ENCODE results near the gene SYNJ1. TPM values are rescaled to one million over a fixed set of nuclear protein-coding genes. Genes with fewer than 3 reads are reported as not detected.

SYNJ1 gene
- total and polyA plus RNA-seq, 10 of the 15 experiments (the other 5 are each of a cell fraction or from before 2014, with no cell fraction given), result 1.2 to 7.0 (median 3.5) TPM

DNA sequence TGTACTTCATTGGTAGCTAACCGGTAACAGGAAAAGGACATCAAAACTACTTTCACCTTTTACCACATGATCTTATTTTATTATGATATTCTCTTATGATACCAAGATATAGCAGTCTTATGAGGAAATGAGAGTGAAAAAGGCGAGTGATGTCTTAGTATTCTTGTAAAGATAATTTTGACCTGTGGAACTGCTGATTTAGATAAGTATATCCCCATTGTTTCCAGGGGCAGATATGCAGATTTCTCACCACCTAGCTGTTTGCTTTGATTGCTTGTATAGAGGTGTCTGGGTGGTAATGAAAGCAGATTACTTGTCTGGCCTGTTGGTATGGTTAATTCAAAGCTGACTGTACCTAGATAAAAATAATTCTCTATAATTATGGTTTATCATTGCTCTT is 53.1 kb downstream of the SYNJ1 start (continued):
- TF ChIP-seq, protein P1, sequence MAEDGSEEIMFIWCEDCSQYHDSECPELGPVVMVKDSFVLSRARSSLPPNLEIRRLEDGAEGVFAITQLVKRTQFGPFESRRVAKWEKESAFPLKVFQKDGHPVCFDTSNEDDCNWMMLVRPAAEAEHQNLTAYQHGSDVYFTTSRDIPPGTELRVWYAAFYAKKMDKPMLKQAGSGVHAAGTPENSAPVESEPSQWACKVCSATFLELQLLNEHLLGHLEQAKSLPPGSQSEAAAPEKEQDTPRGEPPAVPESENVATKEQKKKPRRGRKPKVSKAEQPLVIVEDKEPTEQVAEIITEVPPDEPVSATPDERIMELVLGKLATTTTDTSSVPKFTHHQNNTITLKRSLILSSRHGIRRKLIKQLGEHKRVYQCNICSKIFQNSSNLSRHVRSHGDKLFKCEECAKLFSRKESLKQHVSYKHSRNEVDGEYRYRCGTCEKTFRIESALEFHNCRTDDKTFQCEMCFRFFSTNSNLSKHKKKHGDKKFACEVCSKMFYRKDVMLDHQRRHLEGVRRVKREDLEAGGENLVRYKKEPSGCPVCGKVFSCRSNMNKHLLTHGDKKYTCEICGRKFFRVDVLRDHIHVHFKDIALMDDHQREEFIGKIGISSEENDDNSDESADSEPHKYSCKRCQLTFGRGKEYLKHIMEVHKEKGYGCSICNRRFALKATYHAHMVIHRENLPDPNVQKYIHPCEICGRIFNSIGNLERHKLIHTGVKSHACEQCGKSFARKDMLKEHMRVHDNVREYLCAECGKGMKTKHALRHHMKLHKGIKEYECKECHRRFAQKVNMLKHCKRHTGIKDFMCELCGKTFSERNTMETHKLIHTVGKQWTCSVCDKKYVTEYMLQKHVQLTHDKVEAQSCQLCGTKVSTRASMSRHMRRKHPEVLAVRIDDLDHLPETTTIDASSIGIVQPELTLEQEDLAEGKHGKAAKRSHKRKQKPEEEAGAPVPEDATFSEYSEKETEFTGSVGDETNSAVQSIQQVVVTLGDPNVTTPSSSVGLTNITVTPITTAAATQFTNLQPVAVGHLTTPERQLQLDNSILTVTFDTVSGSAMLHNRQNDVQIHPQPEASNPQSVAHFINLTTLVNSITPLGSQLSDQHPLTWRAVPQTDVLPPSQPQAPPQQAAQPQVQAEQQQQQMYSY (CRISPR knock-in tag; IDR thresholded peaks at IDR 0.05), result no peak

DNA sequence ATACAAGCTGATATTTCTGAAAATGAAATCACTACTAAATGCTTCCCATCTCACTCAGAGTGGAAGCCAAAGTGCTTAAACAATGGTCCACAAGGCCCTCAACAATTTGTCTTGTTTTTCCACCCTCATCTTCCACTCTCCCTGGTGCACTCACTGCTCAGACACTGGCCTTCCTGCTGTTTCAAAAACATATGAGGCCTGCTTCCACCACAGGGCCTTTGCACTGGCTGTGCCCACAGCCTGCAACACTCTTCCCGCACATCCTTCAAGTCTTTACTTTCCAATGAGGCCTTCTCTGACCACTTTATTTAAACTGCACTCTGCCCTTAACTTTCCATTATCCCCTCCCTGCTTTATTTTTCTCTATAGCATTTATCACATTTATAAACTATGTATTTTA is 53.8 kb downstream of the SYNJ1 start:
- H3K9ac ChIP-seq (ENCODE audit: control insufficient read depth, insufficient read depth, low read length), result no peak overlapping the region
- no peak overlapping the region for H3K27ac ChIP-seq (ENCODE audit: control insufficient read depth, insufficient read depth)
- DNase-seq (ENCODE audit: low read depth, low spot score), result no peak
- no TSS peak for BruUV-seq (replicated peaks)
- H3K4me2 ChIP-seq (ENCODE audit: control insufficient read depth, insufficient read depth), result no peak overlapping the region
- no peak overlapping the region for H2AFZ ChIP-seq (ENCODE audit: control insufficient read depth, low read depth, low read length)
- intact Hi-C loops (cut with micrococcal nuclease; ENCODE audit: unreplicated experiment) (no loop called here), in situ Hi-C loops (cut with MboI) (no loop called here)
- POLR2A ChIA-PET, result no interaction called here
- no peaks in the 10 kb centered on the region for H4K20me1 ChIP-seq (ENCODE audit: control insufficient read depth, insufficient read depth)
- H3K36me3 ChIP-seq (ENCODE audit: control insufficient read depth in 2 of 2, insufficient read depth in 2 of 2, low read length in 1 of 2), result peaks cover 0 to 3% of the 10 kb centered on the region in 2 experiments; a peak in 1 of 4 replicates
- no peaks in the 10 kb centered on the region for H3K79me2 ChIP-seq (ENCODE audit: control insufficient read depth, insufficient read depth, low read length)
- no peak for ATAC-seq
- CTCF ChIA-PET, result interaction anchor here (1.2 kb wide), 1 partner anchor 73 kb away, joined by 3 read pairs; no protein-coding TSS in a partner anchor
- RAD21 ChIA-PET (ENCODE audit: unreplicated experiment), result no interaction called here
- no peak for FAIRE-seq
- no peak overlapping the region for H3K4me3 ChIP-seq
- no peaks in the 10 kb centered on the region for H3K4me1 ChIP-seq (ENCODE audit: control insufficient read depth, insufficient read depth, low read length)
- H3K27me3 ChIP-seq (replicated peaks in 1 of 2; ENCODE audit: control insufficient read depth in 2 of 2, insufficient read depth in 2 of 2, low read length in 1 of 2), result no peaks in the 10 kb centered on the region
- no peaks in the 10 kb centered on the region for H3K9me3 ChIP-seq (replicated peaks; ENCODE audit: control insufficient read depth, insufficient read depth, low read length)
- 100% methylated on average over 1 of the region's 1 CpG for WGBS (ENCODE audit: insufficient coverage, insufficient replicate concordance, low lambda C conversion rate, missing lambda C conversion rate)
- SMC1A ChIA-PET (ENCODE audit: uncharacterized antibody, unreplicated experiment), result interaction anchor here (0.6 kb wide), 1 partner anchor 305 kb away, joined by 3 read pairs; no protein-coding TSS in a partner anchor
- TF ChIP-seq, protein P2, sequence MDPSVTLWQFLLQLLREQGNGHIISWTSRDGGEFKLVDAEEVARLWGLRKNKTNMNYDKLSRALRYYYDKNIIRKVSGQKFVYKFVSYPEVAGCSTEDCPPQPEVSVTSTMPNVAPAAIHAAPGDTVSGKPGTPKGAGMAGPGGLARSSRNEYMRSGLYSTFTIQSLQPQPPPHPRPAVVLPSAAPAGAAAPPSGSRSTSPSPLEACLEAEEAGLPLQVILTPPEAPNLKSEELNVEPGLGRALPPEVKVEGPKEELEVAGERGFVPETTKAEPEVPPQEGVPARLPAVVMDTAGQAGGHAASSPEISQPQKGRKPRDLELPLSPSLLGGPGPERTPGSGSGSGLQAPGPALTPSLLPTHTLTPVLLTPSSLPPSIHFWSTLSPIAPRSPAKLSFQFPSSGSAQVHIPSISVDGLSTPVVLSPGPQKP (IDR thresholded peaks at IDR 0.05; ENCODE audit: low read depth, low read length), result no peak
- TF ChIP-seq CHD1 (IDR thresholded peaks at IDR 0.05; ENCODE audit: low read depth, low read length), result no peak
- TF ChIP-seq EGR1 (IDR thresholded peaks at IDR 0.05; ENCODE audit: borderline replicate concordance in 1 of 2, low read depth in 2 of 2, low read length in 2 of 2), result no peak
- TF ChIP-seq POLR2AphosphoS5 (IDR thresholded peaks at IDR 0.05; ENCODE audit: low read length), result no peak
- TF ChIP-seq PAX5 (IDR thresholded peaks at IDR 0.05; ENCODE audit: borderline replicate concordance, low read depth, low read length), result no peak
- TF ChIP-seq, protein P3, sequence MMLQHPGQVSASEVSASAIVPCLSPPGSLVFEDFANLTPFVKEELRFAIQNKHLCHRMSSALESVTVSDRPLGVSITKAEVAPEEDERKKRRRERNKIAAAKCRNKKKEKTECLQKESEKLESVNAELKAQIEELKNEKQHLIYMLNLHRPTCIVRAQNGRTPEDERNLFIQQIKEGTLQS (IDR thresholded peaks at IDR 0.05; ENCODE audit: borderline replicate concordance, extremely low read depth, low read depth, low read length), result no peak
- TF ChIP-seq YBX1 (IDR thresholded peaks at IDR 0.05), result no peak
- TF ChIP-seq, protein P4, sequence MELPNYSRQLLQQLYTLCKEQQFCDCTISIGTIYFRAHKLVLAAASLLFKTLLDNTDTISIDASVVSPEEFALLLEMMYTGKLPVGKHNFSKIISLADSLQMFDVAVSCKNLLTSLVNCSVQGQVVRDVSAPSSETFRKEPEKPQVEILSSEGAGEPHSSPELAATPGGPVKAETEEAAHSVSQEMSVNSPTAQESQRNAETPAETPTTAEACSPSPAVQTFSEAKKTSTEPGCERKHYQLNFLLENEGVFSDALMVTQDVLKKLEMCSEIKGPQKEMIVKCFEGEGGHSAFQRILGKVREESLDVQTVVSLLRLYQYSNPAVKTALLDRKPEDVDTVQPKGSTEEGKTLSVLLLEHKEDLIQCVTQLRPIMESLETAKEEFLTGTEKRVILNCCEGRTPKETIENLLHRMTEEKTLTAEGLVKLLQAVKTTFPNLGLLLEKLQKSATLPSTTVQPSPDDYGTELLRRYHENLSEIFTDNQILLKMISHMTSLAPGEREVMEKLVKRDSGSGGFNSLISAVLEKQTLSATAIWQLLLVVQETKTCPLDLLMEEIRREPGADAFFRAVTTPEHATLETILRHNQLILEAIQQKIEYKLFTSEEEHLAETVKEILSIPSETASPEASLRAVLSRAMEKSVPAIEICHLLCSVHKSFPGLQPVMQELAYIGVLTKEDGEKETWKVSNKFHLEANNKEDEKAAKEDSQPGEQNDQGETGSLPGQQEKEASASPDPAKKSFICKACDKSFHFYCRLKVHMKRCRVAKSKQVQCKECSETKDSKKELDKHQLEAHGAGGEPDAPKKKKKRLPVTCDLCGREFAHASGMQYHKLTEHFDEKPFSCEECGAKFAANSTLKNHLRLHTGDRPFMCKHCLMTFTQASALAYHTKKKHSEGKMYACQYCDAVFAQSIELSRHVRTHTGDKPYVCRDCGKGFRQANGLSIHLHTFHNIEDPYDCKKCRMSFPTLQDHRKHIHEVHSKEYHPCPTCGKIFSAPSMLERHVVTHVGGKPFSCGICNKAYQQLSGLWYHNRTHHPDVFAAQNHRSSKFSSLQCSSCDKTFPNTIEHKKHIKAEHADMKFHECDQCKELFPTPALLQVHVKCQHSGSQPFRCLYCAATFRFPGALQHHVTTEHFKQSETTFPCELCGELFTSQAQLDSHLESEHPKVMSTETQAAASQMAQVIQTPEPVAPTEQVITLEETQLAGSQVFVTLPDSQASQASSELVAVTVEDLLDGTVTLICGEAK (IDR thresholded peaks at IDR 0.05; ENCODE audit: borderline replicate concordance), result no peak
- TF ChIP-seq ESRRA (IDR thresholded peaks at IDR 0.05; ENCODE audit: low read length), result no peak
- TF ChIP-seq, protein P5, sequence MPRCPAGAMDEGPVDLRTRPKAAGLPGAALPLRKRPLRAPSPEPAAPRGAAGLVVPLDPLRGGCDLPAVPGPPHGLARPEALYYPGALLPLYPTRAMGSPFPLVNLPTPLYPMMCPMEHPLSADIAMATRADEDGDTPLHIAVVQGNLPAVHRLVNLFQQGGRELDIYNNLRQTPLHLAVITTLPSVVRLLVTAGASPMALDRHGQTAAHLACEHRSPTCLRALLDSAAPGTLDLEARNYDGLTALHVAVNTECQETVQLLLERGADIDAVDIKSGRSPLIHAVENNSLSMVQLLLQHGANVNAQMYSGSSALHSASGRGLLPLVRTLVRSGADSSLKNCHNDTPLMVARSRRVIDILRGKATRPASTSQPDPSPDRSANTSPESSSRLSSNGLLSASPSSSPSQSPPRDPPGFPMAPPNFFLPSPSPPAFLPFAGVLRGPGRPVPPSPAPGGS (IDR thresholded peaks at IDR 0.05; ENCODE audit: borderline replicate concordance, insufficient read depth, low read depth, low read length, poor library complexity, severe bottlenecking), result no peak
